ENCODE data around the gene LRRC53. TPM values are rescaled to one million over a fixed set of nuclear protein-coding genes. Genes with fewer than 3 reads are reported as not detected.

LRRC53 gene
- total RNA-seq, 1 donor, result not detected

GRCh38 chr1:74505928-74506710, 6.3 kb downstream of the LRRC53 start:
- Histone ChIP-seq H3K4me1 (ENCODE audit: insufficient read depth, low read length) (no peaks in the 10 kb centered on the region), H3K9me3 (ENCODE audit: low read depth, low read length) (no peaks in the 10 kb centered on the region), H3K4me3 (ENCODE audit: low read length) (no peak overlapping the region), H3K27me3 (ENCODE audit: insufficient read depth, low read length) (no peaks in the 10 kb centered on the region)

- no peaks in the 10 kb centered on the region for H3K4me1 ChIP-seq (ENCODE audit: insufficient read depth, low read length)
- H3K27me3 ChIP-seq (ENCODE audit: insufficient read depth, low read length), result no peaks in the 10 kb centered on the region
- no peak overlapping the region for H3K4me3 ChIP-seq (ENCODE audit: low read length)
- H3K9me3 ChIP-seq (ENCODE audit: low read depth, low read length), result no peaks in the 10 kb centered on the region
Measured at GRCh38 chr1:74504933-74505512, 7.4 kb downstream of the LRRC53 start.

- Histone ChIP-seq H3K4me1 (ENCODE audit: insufficient read depth, low read length) (no peaks in the 10 kb centered on the region), H3K4me3 (ENCODE audit: low read length) (no peak overlapping the region), H3K27me3 (ENCODE audit: insufficient read depth, low read length) (no peaks in the 10 kb centered on the region), H3K9me3 (ENCODE audit: low read depth, low read length) (no peaks in the 10 kb centered on the region)
Measured at GRCh38 chr1:74504125-74504932, 8.1 kb downstream of the LRRC53 start.

- H3K4me1 ChIP-seq (ENCODE audit: insufficient read depth, low read length), result no peaks in the 10 kb centered on the region
- H3K4me3 ChIP-seq (ENCODE audit: low read length), result no peak overlapping the region
- no peaks in the 10 kb centered on the region for H3K9me3 ChIP-seq (ENCODE audit: low read depth, low read length)
- no peaks in the 10 kb centered on the region for H3K27me3 ChIP-seq (ENCODE audit: insufficient read depth, low read length)
Measured at GRCh38 chr1:74502858-74503257, 9.6 kb downstream of the LRRC53 start.

- no peaks in the 10 kb centered on the region for H3K9me3 ChIP-seq (ENCODE audit: low read depth, low read length)
- no peaks in the 10 kb centered on the region for H3K27me3 ChIP-seq (ENCODE audit: insufficient read depth, low read length)
Measured at GRCh38 chr1:74502432-74502831, 10.0 kb downstream of the LRRC53 start.

GRCh38 chr1:74498901-74499300, 13.5 kb downstream of the LRRC53 start:
- Histone ChIP-seq H3K27me3 (ENCODE audit: insufficient read depth, low read length) (no peaks in the 10 kb centered on the region), H3K4me3 (ENCODE audit: low read length) (no peak overlapping the region), H3K4me1 (ENCODE audit: insufficient read depth, low read length) (no peaks in the 10 kb centered on the region), H3K9me3 (ENCODE audit: low read depth, low read length) (no peaks in the 10 kb centered on the region)

More at GRCh38 chr1:74502432-74502831, 10.0 kb downstream of the LRRC53 start:
- Histone ChIP-seq H3K4me1 (ENCODE audit: insufficient read depth, low read length) (no peaks in the 10 kb centered on the region), H3K4me3 (ENCODE audit: low read length) (no peak overlapping the region)

GRCh38 chr1:74496669-74497068, 15.7 kb downstream of the LRRC53 start:
- H3K4me3 ChIP-seq (ENCODE audit: low read length), result no peak overlapping the region
- H3K9me3 ChIP-seq (ENCODE audit: low read depth, low read length), result no peaks in the 10 kb centered on the region
- no peaks in the 10 kb centered on the region for H3K27me3 ChIP-seq (ENCODE audit: insufficient read depth, low read length)
- H3K4me1 ChIP-seq (ENCODE audit: insufficient read depth, low read length), result no peaks in the 10 kb centered on the region

- Histone ChIP-seq H3K4me3 (ENCODE audit: low read length) (no peak overlapping the region), H3K9me3 (ENCODE audit: low read depth, low read length) (no peaks in the 10 kb centered on the region), H3K4me1 (ENCODE audit: insufficient read depth, low read length) (no peaks in the 10 kb centered on the region), H3K27me3 (ENCODE audit: insufficient read depth, low read length) (no peaks in the 10 kb centered on the region)
Measured at GRCh38 chr1:74486036-74486435, 26.4 kb downstream of the LRRC53 start.

- Histone ChIP-seq H3K9me3 (ENCODE audit: low read depth, low read length) (no peaks in the 10 kb centered on the region), H3K27me3 (ENCODE audit: insufficient read depth, low read length) (no peaks in the 10 kb centered on the region), H3K4me1 (ENCODE audit: insufficient read depth, low read length) (no peaks in the 10 kb centered on the region), H3K4me3 (ENCODE audit: low read length) (no peak overlapping the region)
Measured at GRCh38 chr1:74485622-74486021, 26.8 kb downstream of the LRRC53 start.

- H3K4me1 ChIP-seq (ENCODE audit: insufficient read depth, low read length), result no peaks in the 10 kb centered on the region
- H3K27me3 ChIP-seq (ENCODE audit: insufficient read depth, low read length), result no peaks in the 10 kb centered on the region
- no peaks in the 10 kb centered on the region for H3K9me3 ChIP-seq (ENCODE audit: low read depth, low read length)
- H3K4me3 ChIP-seq (ENCODE audit: low read length), result no peak overlapping the region
Measured at GRCh38 chr1:74481607-74482006, 30.8 kb downstream of the LRRC53 start.

- Histone ChIP-seq H3K9me3 (ENCODE audit: low read depth, low read length) (no peaks in the 10 kb centered on the region), H3K27me3 (ENCODE audit: insufficient read depth, low read length) (no peaks in the 10 kb centered on the region)
Measured at GRCh38 chr1:74480068-74480467, 32.3 kb downstream of the LRRC53 start.

GRCh38 chr1:74478979-74479378, 33.4 kb downstream of the LRRC53 start:
- Histone ChIP-seq H3K27me3 (ENCODE audit: insufficient read depth, low read length) (no peaks in the 10 kb centered on the region), H3K4me1 (ENCODE audit: insufficient read depth, low read length) (no peaks in the 10 kb centered on the region), H3K4me3 (ENCODE audit: low read length) (no peak overlapping the region), H3K9me3 (ENCODE audit: low read depth, low read length) (no peaks in the 10 kb centered on the region)

More at GRCh38 chr1:74480068-74480467, 32.3 kb downstream of the LRRC53 start:
- no peaks in the 10 kb centered on the region for H3K4me1 ChIP-seq (ENCODE audit: insufficient read depth, low read length)
- H3K4me3 ChIP-seq (ENCODE audit: low read length), result no peak overlapping the region

- H3K9me3 ChIP-seq (ENCODE audit: low read depth, low read length), result no peaks in the 10 kb centered on the region
- H3K4me3 ChIP-seq (ENCODE audit: low read length), result no peak overlapping the region
- H3K4me1 ChIP-seq (ENCODE audit: insufficient read depth, low read length), result no peaks in the 10 kb centered on the region
- H3K27me3 ChIP-seq (ENCODE audit: insufficient read depth, low read length), result peaks cover 3% of the 10 kb centered on the region
Measured at GRCh38 chr1:74474585-74474984, 37.8 kb downstream of the LRRC53 start.

- no peaks in the 10 kb centered on the region for H3K9me3 ChIP-seq (ENCODE audit: low read depth, low read length)
- H3K27me3 ChIP-seq (ENCODE audit: insufficient read depth, low read length), result peaks cover 3% of the 10 kb centered on the region
- H3K4me1 ChIP-seq (ENCODE audit: insufficient read depth, low read length), result no peaks in the 10 kb centered on the region
- no peak overlapping the region for H3K4me3 ChIP-seq (ENCODE audit: low read length)
Measured at GRCh38 chr1:74471470-74471869, 40.9 kb downstream of the LRRC53 start.

- no peak overlapping the region for H3K4me3 ChIP-seq (ENCODE audit: low read length)
- peaks cover 3% of the 10 kb centered on the region for H3K27me3 ChIP-seq (ENCODE audit: insufficient read depth, low read length)
- H3K9me3 ChIP-seq (ENCODE audit: low read depth, low read length), result no peaks in the 10 kb centered on the region
- H3K4me1 ChIP-seq (ENCODE audit: insufficient read depth, low read length), result no peaks in the 10 kb centered on the region
Measured at GRCh38 chr1:74470936-74471335, 41.5 kb downstream of the LRRC53 start.

Data from mononuclear cell (primary cell).